ENCODE measurements around the gene IRF5. TPM values are rescaled to one million over a fixed set of nuclear protein-coding genes. Genes with fewer than 3 reads are reported as not detected.

Gene IRF5
- total RNA-seq, 1 experiment from 2014 or later = 8.8 TPM

GRCh38 chr7:128974241-128974934 is 36.7 kb downstream of the IRF5 start:
- ChIA-PET POLR2A (no interaction called here), CTCF (interaction anchor here (0.6 kb wide), 1 partner anchor 240 kb away, joined by 3 read pairs; no protein-coding TSS in a partner anchor)
- Histone ChIP-seq H3K9me3 (ENCODE audit: control insufficient read depth, insufficient read depth, low read depth, low read length) (no peaks in the 10 kb centered on the region), H3K4me3 (ENCODE audit: low read depth in 2 of 2, low read length in 2 of 2) (no peak overlapping the region), H3K4me1 (ENCODE audit: control insufficient read depth, insufficient read depth, low read length) (no peaks in the 10 kb centered on the region), H3K36me3 (ENCODE audit: control insufficient read depth, insufficient read depth, low read length) (peaks cover 58% of the 10 kb centered on the region), H3K27ac (ENCODE audit: low read length) (no peak overlapping the region), H3K27me3 (ENCODE audit: control insufficient read depth, insufficient read depth, low read length) (no peaks in the 10 kb centered on the region)
- DNase-seq (ENCODE audit: low read depth, low spot score) (no peak), ATAC-seq (no peak)
- intact Hi-C loops (cut with micrococcal nuclease; ENCODE audit: unreplicated experiment) (no loop called here), in situ Hi-C loops (cut with HindIII; ENCODE audit: low pct_unique_long_range_greater_than_20kb, low sequenced_read_pairs) (no loop called here)
- BruUV-seq (replicated peaks) = no TSS peak
- TF ChIP-seq SIN3A (IDR thresholded peaks at IDR 0.05; ENCODE audit: borderline replicate concordance, insufficient read depth, low read depth, low read length) (no peak), REST (IDR thresholded peaks at IDR 0.05; ENCODE audit: insufficient read depth in 1 of 2, low read depth in 2 of 2, low read length in 1 of 2) (no peak), TCF7L2 (IDR thresholded peaks at IDR 0.05; ENCODE audit: low read depth, low read length) (no peak), POLR2AphosphoS5 (IDR thresholded peaks at IDR 0.05; ENCODE audit: low read depth, low read length) (no peak)
- TF ChIP-seq, protein P1, sequence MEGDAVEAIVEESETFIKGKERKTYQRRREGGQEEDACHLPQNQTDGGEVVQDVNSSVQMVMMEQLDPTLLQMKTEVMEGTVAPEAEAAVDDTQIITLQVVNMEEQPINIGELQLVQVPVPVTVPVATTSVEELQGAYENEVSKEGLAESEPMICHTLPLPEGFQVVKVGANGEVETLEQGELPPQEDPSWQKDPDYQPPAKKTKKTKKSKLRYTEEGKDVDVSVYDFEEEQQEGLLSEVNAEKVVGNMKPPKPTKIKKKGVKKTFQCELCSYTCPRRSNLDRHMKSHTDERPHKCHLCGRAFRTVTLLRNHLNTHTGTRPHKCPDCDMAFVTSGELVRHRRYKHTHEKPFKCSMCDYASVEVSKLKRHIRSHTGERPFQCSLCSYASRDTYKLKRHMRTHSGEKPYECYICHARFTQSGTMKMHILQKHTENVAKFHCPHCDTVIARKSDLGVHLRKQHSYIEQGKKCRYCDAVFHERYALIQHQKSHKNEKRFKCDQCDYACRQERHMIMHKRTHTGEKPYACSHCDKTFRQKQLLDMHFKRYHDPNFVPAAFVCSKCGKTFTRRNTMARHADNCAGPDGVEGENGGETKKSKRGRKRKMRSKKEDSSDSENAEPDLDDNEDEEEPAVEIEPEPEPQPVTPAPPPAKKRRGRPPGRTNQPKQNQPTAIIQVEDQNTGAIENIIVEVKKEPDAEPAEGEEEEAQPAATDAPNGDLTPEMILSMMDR (IDR thresholded peaks at IDR 0.05) = no peak

GRCh38 chr7:128982105-128982504 is 44.4 kb downstream of the IRF5 start:
- DNase-seq (ENCODE audit: low read depth, low spot score) = no peak
- Histone ChIP-seq H3K4me3 (ENCODE audit: low read depth in 2 of 2, low read length in 2 of 2) (no peak overlapping the region), H3K4me1 (ENCODE audit: control insufficient read depth, insufficient read depth, low read length) (no peaks in the 10 kb centered on the region), H3K27ac (ENCODE audit: low read length) (no peak overlapping the region), H3K27me3 (ENCODE audit: control insufficient read depth, insufficient read depth, low read length) (no peaks in the 10 kb centered on the region), H3K36me3 (ENCODE audit: control insufficient read depth, insufficient read depth, low read length) (peaks cover 67% of the 10 kb centered on the region), H3K9me3 (ENCODE audit: control insufficient read depth, insufficient read depth, low read depth, low read length) (no peaks in the 10 kb centered on the region)
- in situ Hi-C loops (cut with HindIII; ENCODE audit: low pct_unique_long_range_greater_than_20kb, low sequenced_read_pairs) (no loop called here), intact Hi-C loops (cut with micrococcal nuclease; ENCODE audit: unreplicated experiment) (no loop called here)
- BruUV-seq (replicated peaks) = no TSS peak
- TF ChIP-seq REST (IDR thresholded peaks at IDR 0.05; ENCODE audit: insufficient read depth in 1 of 2, low read depth in 2 of 2, low read length in 1 of 2) (no peak), TCF7L2 (IDR thresholded peaks at IDR 0.05; ENCODE audit: low read depth, low read length) (no peak), SIN3A (IDR thresholded peaks at IDR 0.05; ENCODE audit: borderline replicate concordance, insufficient read depth, low read depth, low read length) (no peak), POLR2AphosphoS5 (IDR thresholded peaks at IDR 0.05; ENCODE audit: low read depth, low read length) (no peak)
- TF ChIP-seq, protein P1 (IDR thresholded peaks at IDR 0.05) = no peak
- no peak for ATAC-seq
- CTCF ChIA-PET = interaction anchor here (0.7 kb wide), 1 partner anchor 1028 kb away, joined by 9 read pairs; no protein-coding TSS in a partner anchor
- POLR2A ChIA-PET = interaction anchor here (0.6 kb wide), 1 partner anchor 13 kb away, joined by 5 read pairs; no protein-coding TSS in a partner anchor
